MCF 10A (cell line): Measurements from ENCODE around the gene YBX2. TPM values are rescaled to one million over a fixed set of nuclear protein-coding genes. Genes with fewer than 3 reads are reported as not detected.

Experiments used
- BruUV-seq: library from RNA; stranded (reverse); fragments of 400-500 nt; replicated peaks from 2 replicates; lab custom pipeline; 2021; lab: Mats Ljungman, UMichigan
- CTCF ChIA-PET: fragments of 300-600 bp; sonication (Branson Sonifier 250); formaldehyde crosslinking; extraction: SDS; loops from one replicate; lab custom pipeline; 2021; ENCODE audit warnings: antibody characterized with exemption, inconsistent platforms; lab: Yijun Ruan, JAX
- POLR2A ChIA-PET: fragments of 300-600, 350-650 bp; sonication (Branson Sonifier 250); formaldehyde crosslinking; extraction: SDS; loops from one replicate; lab custom pipeline; 2020; ENCODE audit warnings: antibody characterized with exemption, inconsistent platforms; lab: Yijun Ruan, JAX
- DNase-seq: peaks from one replicate; pipeline ENCODE4 v3.0.0-alpha.2; 2018; ENCODE audit not compliant: unreplicated experiment
- H3K27ac Mint-ChIP-seq: one replicate; pipeline ENCODE4 v1.8.0; 2022; ENCODE audit warnings: mild to moderate bottlenecking, low read depth, mixed read lengths; ENCODE audit not compliant: unreplicated experiment
- H3K27me3 Mint-ChIP-seq: one replicate; pipeline ENCODE4 v1.8.0; 2022; ENCODE audit warnings: mixed read lengths; ENCODE audit not compliant: insufficient read depth, unreplicated experiment
- H3K36me3 Mint-ChIP-seq: one replicate; pipeline ENCODE4 v1.8.0; 2022; ENCODE audit warnings: mild to moderate bottlenecking, moderate library complexity, mixed read lengths; ENCODE audit not compliant: insufficient read depth, unreplicated experiment
- H3K4me1 Mint-ChIP-seq: one replicate; pipeline ENCODE4 v1.8.0; 2022; ENCODE audit warnings: mixed read lengths; ENCODE audit not compliant: insufficient read depth, unreplicated experiment
- H3K4me3 Mint-ChIP-seq: one replicate; pipeline ENCODE4 v1.8.0; 2022; ENCODE audit warnings: mild to moderate bottlenecking, moderate library complexity, mixed read lengths; ENCODE audit not compliant: unreplicated experiment
- H3K9me3 Mint-ChIP-seq: one replicate; pipeline ENCODE4 v1.8.0; 2022; ENCODE audit warnings: mixed read lengths; ENCODE audit not compliant: unreplicated experiment
- CTCF ChIP-seq: fragments of 200-600 bp; IDR thresholded peaks from one replicate; pipeline ENCODE4 v1.8.0; 2022; ENCODE audit warnings: antibody characterized with exemption, mild to moderate bottlenecking; ENCODE audit not compliant: unreplicated experiment
- intact Hi-C: fragments of 100-400 bp; cut with micrococcal nuclease; formaldehyde crosslinking; loops from 2 replicates; pipeline ENCODE4 v1.14.1; 2022
- total RNA-seq: library from RNA; stranded (reverse); gene quantifications from 2 replicates; pipeline ENCODE4 v1.2.3, GENCODE V29; 2022

The YBX2 gene
- total RNA-seq, 1 experiment from 2014 or later, result 0.40 TPM

GRCh38 chr17:7239091-7240027 is 55.1 kb downstream of the YBX2 start, which contains the start of gene PHF23:
Gene PHF23 (minus strand): TSS chr17:7239457. CDS start chr17:7239279, 178 bp downstream.
- H3K4me1 Mint-ChIP-seq, result peaks cover 47% of the 10 kb centered on the region
- intact Hi-C loops, result no loop called here

GRCh38 chr17:7238420-7239090 is 55.9 kb downstream of the YBX2 start:
- peak overlapping the region; percentile 100 for H3K4me3 Mint-ChIP-seq
- DNase-seq, result no peak
- no peak for TF ChIP-seq CTCF
- H3K4me1 Mint-ChIP-seq, result peaks cover 46% of the 10 kb centered on the region
- intact Hi-C loops, result no loop called here
- H3K27me3 Mint-ChIP-seq, result no peaks in the 10 kb centered on the region
- ChIA-PET POLR2A (interaction anchor here (0.7 to 14.3 kb wide), 12 partner anchors 12 to 448 kb away, joined by 3 to 278 read pairs (median 5); partner anchors contain the start of genes ACADVL, CTDNEP1, DLG4 and ELP5), CTCF (interaction anchor here (0.6 to 1.1 kb wide), 3 partner anchors 18 to 311 kb away, joined by 3 to 4 read pairs (median 3); no protein-coding TSS in a partner anchor)
- peak overlapping the region; percentile 91 for H3K27ac Mint-ChIP-seq
- no TSS peak for BruUV-seq
- no peaks in the 10 kb centered on the region for H3K9me3 Mint-ChIP-seq
- peaks cover 88% of the 10 kb centered on the region for H3K36me3 Mint-ChIP-seq

More at GRCh38 chr17:7239091-7240027, 55.1 kb downstream of the YBX2 start, which contains the start of gene PHF23:
- ChIA-PET CTCF (interaction anchor here (0.6 to 1.7 kb wide), 6 partner anchors 10 to 311 kb away, joined by 3 to 4 read pairs (median 3); no protein-coding TSS in a partner anchor), POLR2A (interaction anchor here (0.6 to 14.3 kb wide), 16 partner anchors 8 to 448 kb away, joined by 3 to 278 read pairs (median 6); partner anchors contain the start of genes ACADVL, CTDNEP1, DLG4 and ELP5)
- Mint-ChIP-seq H3K4me3 (peak within 1 kb of the TSS; percentile 100), H3K27ac (peak within 1 kb of the TSS; percentile 91), H3K9me3 (no peaks in the 10 kb centered on the region), H3K36me3 (peaks cover 89% of the 10 kb centered on the region), H3K27me3 (no peaks in the 10 kb centered on the region)
- BruUV-seq, result no TSS peak
- no peak for TF ChIP-seq CTCF
- peak; percentile 99 for DNase-seq

Other genes with a start within 250 kb of the YBX2 start
- gene CLEC10A, start 214.4 kb downstream of the YBX2 start, total RNA-seq, result not detected in 2 replicates
- not detected in 2 replicates for gene ASGR2, start 179.8 kb downstream of the YBX2 start, total RNA-seq
- 0.37 and 0.59 TPM in 2 replicates for gene ASGR1, start 115.3 kb downstream of the YBX2 start, total RNA-seq
- 7.6 TPM in 2 replicates for gene DLG4, start 74.8 kb downstream of the YBX2 start, total RNA-seq
- gene ACADVL, start 74.7 kb downstream of the YBX2 start, total RNA-seq, result 387 and 413 TPM in 2 replicates
- gene DVL2, start 60.1 kb downstream of the YBX2 start, total RNA-seq, result 34.9 and 37.4 TPM in 2 replicates
- gene PHF23, start 55.2 kb downstream of the YBX2 start, total RNA-seq, result 41.8 and 47.1 TPM in 2 replicates
- 226 and 294 TPM in 2 replicates for gene GABARAP, start 52.2 kb downstream of the YBX2 start, total RNA-seq
- 145 and 148 TPM in 2 replicates for gene CTDNEP1, start 42.9 kb downstream of the YBX2 start, total RNA-seq
- 81.0 and 91.3 TPM in 2 replicates for gene ELP5, start 42.4 kb downstream of the YBX2 start, total RNA-seq
- 20.8 and 23.9 TPM in 2 replicates for gene CLDN7, start 32.2 kb downstream of the YBX2 start, total RNA-seq
- not detected in 2 replicates for gene SLC2A4, start 12.9 kb downstream of the YBX2 start, total RNA-seq
- 1,142 and 1,190 TPM in 2 replicates for gene EIF5A, start 13.0 kb upstream of the YBX2 start, total RNA-seq
- gene GPS2, start 20.7 kb upstream of the YBX2 start, total RNA-seq, result 29.4 and 49.8 TPM in 2 replicates
- 36.9 and 39.3 TPM in 2 replicates for gene NEURL4, start 34.7 kb upstream of the YBX2 start, total RNA-seq
- gene ACAP1, start 41.9 kb upstream of the YBX2 start, total RNA-seq, result 4.4 and 4.9 TPM in 2 replicates
- gene KCTD11, start 57.5 kb upstream of the YBX2 start, total RNA-seq, result 9.2 and 10.1 TPM in 2 replicates
- not detected in 2 replicates for gene TMEM95, start 60.5 kb upstream of the YBX2 start, total RNA-seq
- 6.4 and 8.0 TPM in 2 replicates for gene TNK1, start 86.5 kb upstream of the YBX2 start, total RNA-seq
- 53.8 and 59.0 TPM in 2 replicates for gene PLSCR3, start 99.9 kb upstream of the YBX2 start, total RNA-seq
- 35.2 and 42.9 TPM in 2 replicates for gene TMEM256, start 109.5 kb upstream of the YBX2 start, total RNA-seq
- gene NLGN2, start 113.2 kb upstream of the YBX2 start, total RNA-seq, result 6.7 and 9.0 TPM in 2 replicates
- gene SPEM1, start 125.7 kb upstream of the YBX2 start, total RNA-seq, result not detected in 2 replicates
- not detected in 2 replicates for gene SPEM2, start 131.0 kb upstream of the YBX2 start, total RNA-seq
- gene SPEM3, start 134.2 kb upstream of the YBX2 start, total RNA-seq, result not detected in 2 replicates
- gene TMEM102, start 140.8 kb upstream of the YBX2 start, total RNA-seq, result 6.1 and 6.3 TPM in 2 replicates
- gene FGF11, start 144.9 kb upstream of the YBX2 start, total RNA-seq, result 0.84 and 2.1 TPM in 2 replicates
- gene CHRNB1, start 150.4 kb upstream of the YBX2 start, total RNA-seq, result 3.3 and 7.8 TPM in 2 replicates
- gene ZBTB4, start 185.0 kb upstream of the YBX2 start, total RNA-seq, result 26.3 and 29.1 TPM in 2 replicates
- not detected in 2 replicates for gene SLC35G6, start 186.8 kb upstream of the YBX2 start, total RNA-seq
- 89.6 and 107 TPM in 2 replicates for gene POLR2A, start 189.7 kb upstream of the YBX2 start, total RNA-seq